Osteoblast (primary cell): ENCODE data around the gene A3GALT2. TPM values are rescaled to one million over a fixed set of nuclear protein-coding genes. Genes with fewer than 3 reads are reported as not detected.

ENCODE experiments used
- DNase-seq: peaks from one replicate; pipeline ENCODE4 v3.0.0; 2011; ENCODE audit warnings: low spot score, mixed read lengths; ENCODE audit not compliant: insufficient read length; ENCODE audit errors: missing footprints
- H2AFZ ChIP-seq: 2 replicates; pipeline ENCODE4 v1.6.0; 2011; ENCODE audit warnings: mild to moderate bottlenecking, low read length
- H3K27ac ChIP-seq: 2 replicates; pipeline ENCODE4 v1.5.1; 2011; ENCODE audit warnings: mild to moderate bottlenecking, low read depth, low read length, moderate library complexity
- H3K27me3 ChIP-seq: 2 replicates; pipeline ENCODE4 v1.6.0; 2012; ENCODE audit warnings: mild to moderate bottlenecking, control low read depth, inconsistent platforms, low read length, moderate library complexity; ENCODE audit not compliant: insufficient read depth
- H3K36me3 ChIP-seq: 2 replicates; pipeline ENCODE4 v1.5.1; 2011; ENCODE audit warnings: mild to moderate bottlenecking, low read length, control low read depth, moderate library complexity; ENCODE audit not compliant: insufficient read depth
- H3K4me1 ChIP-seq: 2 replicates; pipeline ENCODE4 v1.5.1; 2011; ENCODE audit warnings: mild to moderate bottlenecking, low read length, control low read depth, moderate library complexity; ENCODE audit not compliant: insufficient read depth
- H3K4me2 ChIP-seq: 2 replicates; pipeline ENCODE4 v1.6.0; 2011; ENCODE audit warnings: mild to moderate bottlenecking, low read length; ENCODE audit not compliant: insufficient read depth
- H3K4me3 ChIP-seq: fragments of 200-600 bp; sonication (generic); 3 replicates; pipeline ENCODE4 v1.5.1; 2012; ENCODE audit warnings: mild to moderate bottlenecking, low read length, inconsistent platforms; ENCODE audit not compliant: insufficient read depth
- H3K79me2 ChIP-seq: 2 replicates; pipeline ENCODE4 v1.6.0; 2012; ENCODE audit warnings: mild to moderate bottlenecking, low read length, control low read depth, inconsistent platforms; ENCODE audit not compliant: insufficient read depth
- H3K9me3 ChIP-seq: 2 replicates; pipeline ENCODE4 v1.5.1; 2011; ENCODE audit warnings: low read depth, low read length, control low read depth
- H4K20me1 ChIP-seq: 2 replicates; pipeline ENCODE4 v1.6.0; 2012; ENCODE audit warnings: mild to moderate bottlenecking, low read length, control low read depth; ENCODE audit not compliant: insufficient read depth
- CTCF ChIP-seq: IDR thresholded peaks from 2 replicates; pipeline ENCODE4 v1.5.1; 2011; ENCODE audit warnings: mild to moderate bottlenecking, low read depth, low read length, moderate library complexity; ENCODE audit errors: extremely low read depth
- total RNA-seq: library from RNA; depleted of rRNA; stranded (reverse); fragments of >200 nt; gene quantifications from 2 replicates; pipeline ENCODE4 v1.2.3, GENCODE V29; 2012

The A3GALT2 gene
- total RNA-seq, 1 donor, result not detected

GRCh38 chr1:33348676-33349080, 27.8 kb upstream of the A3GALT2 start:
- H3K36me3 ChIP-seq, result peaks cover 16% of the 10 kb centered on the region
- TF ChIP-seq CTCF, result no peak
- peak; percentile 71 for DNase-seq
- H2AFZ ChIP-seq, result no peak overlapping the region
- H3K9me3 ChIP-seq, result no peaks in the 10 kb centered on the region
- H3K79me2 ChIP-seq, result peaks cover 57% of the 10 kb centered on the region
- H3K27ac ChIP-seq, result peak overlapping the region; percentile 96
- no peaks in the 10 kb centered on the region for H3K27me3 ChIP-seq
- peak overlapping the region; percentile 80 for H3K4me2 ChIP-seq
- peaks cover 51% of the 10 kb centered on the region for H3K4me1 ChIP-seq
- peaks cover 17% of the 10 kb centered on the region for H4K20me1 ChIP-seq
- H3K4me3 ChIP-seq, result peak overlapping the region; percentile 70

GRCh38 chr1:33348194-33348593, 27.3 kb upstream of the A3GALT2 start:
- DNase-seq, result no peak
- Histone ChIP-seq H3K27me3 (no peaks in the 10 kb centered on the region), H3K27ac (peak overlapping the region; percentile 96), H3K79me2 (peaks cover 62% of the 10 kb centered on the region), H3K4me1 (peaks cover 56% of the 10 kb centered on the region), H2AFZ (no peak overlapping the region), H3K4me3 (peak overlapping the region; percentile 70), H3K36me3 (peaks cover 17% of the 10 kb centered on the region), H4K20me1 (peaks cover 20% of the 10 kb centered on the region), H3K4me2 (peak overlapping the region; percentile 80), H3K9me3 (no peaks in the 10 kb centered on the region)
- no peak for TF ChIP-seq CTCF

- peaks cover 68% of the 10 kb centered on the region for H3K79me2 ChIP-seq
- H3K27ac ChIP-seq, result peak overlapping the region; percentile 96
- no peaks in the 10 kb centered on the region for H3K9me3 ChIP-seq
- H3K4me1 ChIP-seq, result peaks cover 62% of the 10 kb centered on the region
- H3K4me2 ChIP-seq, result peak overlapping the region; percentile 80
- peaks cover 23% of the 10 kb centered on the region for H4K20me1 ChIP-seq
- H3K27me3 ChIP-seq, result no peaks in the 10 kb centered on the region
- no peak for TF ChIP-seq CTCF
- DNase-seq, result no peak
- peak overlapping the region; percentile 70 for H3K4me3 ChIP-seq
- H2AFZ ChIP-seq, result no peak overlapping the region
- peaks cover 21% of the 10 kb centered on the region for H3K36me3 ChIP-seq
These were observed 26.7 kb upstream of the A3GALT2 start for GRCh38 chr1:33347650-33347992.

- H3K4me1 ChIP-seq, result peaks cover 67% of the 10 kb centered on the region
- TF ChIP-seq CTCF, result no peak
- peak; percentile 96 for DNase-seq
- H2AFZ ChIP-seq, result no peak overlapping the region
- no peaks in the 10 kb centered on the region for H3K27me3 ChIP-seq
- peaks cover 29% of the 10 kb centered on the region for H4K20me1 ChIP-seq
- peak overlapping the region; percentile 80 for H3K4me2 ChIP-seq
- no peaks in the 10 kb centered on the region for H3K9me3 ChIP-seq
- H3K79me2 ChIP-seq, result peaks cover 73% of the 10 kb centered on the region
- peaks cover 24% of the 10 kb centered on the region for H3K36me3 ChIP-seq
- H3K4me3 ChIP-seq, result peak overlapping the region; percentile 70
- peak overlapping the region; percentile 96 for H3K27ac ChIP-seq
These were observed 26.2 kb upstream of the A3GALT2 start for GRCh38 chr1:33346927-33347649.
